GM12891 (cell line): Measurements from ENCODE around the gene DLG1.

Experiments
- DNase-seq: peaks from one replicate; pipeline ENCODE4 v3.0.0; 2011; ENCODE audit warnings: low spot score; ENCODE audit not compliant: insufficient read length
- FAIRE-seq: peaks from 2 replicates; lab custom pipeline; 2011; peaks lifted over from hg19 to GRCh38; lab: Jason Lieb, UNC
- PAX5 ChIP-seq: IDR thresholded peaks from 2 replicates; pipeline ENCODE4 v1.6.1; 2011; ENCODE audit warnings: low read length, moderate library complexity, mild to moderate bottlenecking; ENCODE audit not compliant: insufficient read depth, severe bottlenecking
- POLR2A ChIP-seq: IDR thresholded peaks from 2 replicates; pipeline ENCODE4 v1.6.1; 2011; ENCODE audit warnings: low read depth, low read length, control low read depth
- POLR2AphosphoS5 ChIP-seq: IDR thresholded peaks from 2 replicates; pipeline ENCODE4 v1.6.1; 2011; ENCODE audit warnings: low read depth, low read length, control low read depth
- POU2F2 ChIP-seq: IDR thresholded peaks from 2 replicates; pipeline ENCODE4 v1.6.1; 2011; ENCODE audit warnings: low read depth, mild to moderate bottlenecking, control low read depth, low read length, moderate library complexity
- SPI1 ChIP-seq: IDR thresholded peaks from 2 replicates; pipeline ENCODE4 v1.6.1; 2011; ENCODE audit warnings: low read depth, low read length, control low read depth
- TAF1 ChIP-seq: IDR thresholded peaks from 2 replicates; pipeline ENCODE4 v1.6.1; 2011; ENCODE audit warnings: low read depth, low read length, control low read depth

DLG1 gene

DNA sequence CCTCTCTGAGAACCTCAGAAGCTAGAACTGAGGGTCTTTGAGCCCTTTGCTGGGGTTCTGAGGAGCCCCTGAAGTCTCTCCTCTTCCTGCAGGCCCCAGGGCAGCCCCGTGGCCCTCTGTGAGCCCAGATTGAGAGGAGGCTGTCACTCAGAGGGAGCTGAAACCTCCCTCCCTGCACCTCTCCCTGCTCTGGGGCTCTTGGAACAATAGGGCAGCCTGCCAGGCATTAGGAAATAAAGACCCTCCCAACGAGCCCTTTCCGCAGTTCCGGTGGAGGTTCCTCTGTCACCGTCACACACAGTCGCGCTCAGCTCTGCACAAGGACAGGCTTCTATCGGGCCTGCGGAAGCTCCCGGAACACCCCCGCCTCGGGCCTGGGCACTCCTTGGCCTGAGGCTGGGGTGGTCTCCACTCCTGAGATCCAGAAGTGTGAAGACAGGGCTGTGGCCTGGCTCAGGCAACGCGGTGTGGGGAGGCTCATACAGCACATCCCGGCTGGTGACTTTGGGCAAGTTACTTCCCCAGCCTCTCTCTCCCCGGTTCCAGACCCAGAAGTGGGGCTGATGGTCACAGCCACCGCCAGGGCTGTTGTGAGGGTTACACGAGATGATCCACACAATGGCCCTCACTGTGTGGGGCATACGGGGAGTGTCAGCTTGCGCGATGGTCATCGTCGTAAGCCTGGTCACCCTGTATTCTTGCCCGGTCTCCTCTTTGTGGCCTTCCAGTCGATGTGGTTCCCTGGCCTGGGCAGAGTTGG, 286.5 kb downstream of the DLG1 start:
- no peak for FAIRE-seq
- DNase-seq, result no peak
- TF ChIP-seq TAF1, result no peak
- TF ChIP-seq POLR2A, result no peak
- TF ChIP-seq POU2F2, result no peak
- TF ChIP-seq POLR2AphosphoS5, result no peak
- TF ChIP-seq PAX5, result no peak
- no peak for TF ChIP-seq SPI1

DNA sequence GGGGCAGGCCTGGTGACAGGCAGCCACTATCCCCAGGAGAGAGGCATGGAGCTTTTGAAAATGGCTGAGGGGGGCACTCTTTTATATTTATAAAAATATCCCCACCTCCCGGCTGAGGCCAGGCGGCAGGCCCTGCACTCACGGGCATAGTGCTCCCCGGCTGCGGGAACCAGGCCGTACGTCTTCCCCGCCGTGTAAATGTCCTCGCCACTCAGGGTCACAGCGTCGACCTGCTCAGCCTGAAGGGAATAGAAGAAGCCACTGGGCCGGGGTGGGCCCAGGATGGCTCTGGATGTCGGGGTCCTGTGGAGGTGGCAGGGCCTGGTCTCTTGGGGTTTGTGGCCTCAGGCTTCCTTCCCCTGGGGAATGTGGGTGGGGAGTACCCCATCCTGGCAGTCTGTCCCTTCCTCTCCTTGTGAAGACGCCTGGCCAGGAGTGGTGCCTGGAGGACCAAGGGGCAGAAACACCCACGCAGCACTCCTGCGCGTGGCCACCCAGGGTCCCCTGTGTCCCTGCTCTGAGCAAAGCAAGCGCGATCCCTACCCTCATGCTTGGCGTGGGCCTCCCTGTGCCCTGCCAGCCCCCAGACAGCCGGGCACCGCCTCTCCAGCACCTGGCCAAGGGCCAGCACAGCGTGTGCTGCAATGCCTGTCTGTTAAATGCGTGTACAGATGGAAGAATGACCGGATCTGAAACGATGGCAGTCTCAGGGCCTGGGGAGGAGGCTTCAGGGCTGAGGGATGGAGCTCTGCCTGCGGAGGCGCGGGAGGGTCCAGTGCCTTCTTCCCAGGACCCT, 287.7 kb downstream of the DLG1 start:
- FAIRE-seq (no peak), DNase-seq (no peak)
- no peak for TF ChIP-seq POLR2A
- TF ChIP-seq POLR2AphosphoS5, result no peak
- no peak for TF ChIP-seq PAX5

DNA sequence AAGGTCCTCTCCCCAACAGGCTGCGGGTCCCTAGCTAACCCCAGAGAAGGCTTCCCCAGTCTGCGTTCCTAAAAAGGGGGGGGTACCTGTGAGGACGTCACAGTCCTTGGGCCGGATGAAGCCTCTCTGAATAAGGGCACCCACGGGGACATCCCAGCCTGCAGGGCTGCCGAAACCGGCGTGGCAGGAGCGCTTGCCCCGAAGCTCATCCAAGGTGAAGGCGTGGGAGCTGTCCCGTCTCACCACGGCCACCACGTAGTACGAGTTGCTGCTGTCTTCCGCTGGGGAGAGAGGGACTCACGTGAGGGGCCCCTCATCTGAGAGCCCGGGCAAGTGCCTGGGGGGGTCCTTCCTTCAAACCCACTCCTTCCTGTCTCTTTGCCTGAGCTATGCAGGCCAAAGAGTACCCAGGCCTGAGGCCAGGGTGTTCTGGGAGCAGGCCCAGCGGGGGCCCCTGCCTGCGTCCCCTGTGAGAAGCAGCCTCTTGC, 288.8 kb downstream of the DLG1 start:
- TF ChIP-seq POLR2AphosphoS5 (no peak), SPI1 (no peak), POLR2A (no peak), TAF1 (no peak), POU2F2 (no peak), PAX5 (no peak)
- FAIRE-seq (no peak), DNase-seq (no peak)

DNA sequence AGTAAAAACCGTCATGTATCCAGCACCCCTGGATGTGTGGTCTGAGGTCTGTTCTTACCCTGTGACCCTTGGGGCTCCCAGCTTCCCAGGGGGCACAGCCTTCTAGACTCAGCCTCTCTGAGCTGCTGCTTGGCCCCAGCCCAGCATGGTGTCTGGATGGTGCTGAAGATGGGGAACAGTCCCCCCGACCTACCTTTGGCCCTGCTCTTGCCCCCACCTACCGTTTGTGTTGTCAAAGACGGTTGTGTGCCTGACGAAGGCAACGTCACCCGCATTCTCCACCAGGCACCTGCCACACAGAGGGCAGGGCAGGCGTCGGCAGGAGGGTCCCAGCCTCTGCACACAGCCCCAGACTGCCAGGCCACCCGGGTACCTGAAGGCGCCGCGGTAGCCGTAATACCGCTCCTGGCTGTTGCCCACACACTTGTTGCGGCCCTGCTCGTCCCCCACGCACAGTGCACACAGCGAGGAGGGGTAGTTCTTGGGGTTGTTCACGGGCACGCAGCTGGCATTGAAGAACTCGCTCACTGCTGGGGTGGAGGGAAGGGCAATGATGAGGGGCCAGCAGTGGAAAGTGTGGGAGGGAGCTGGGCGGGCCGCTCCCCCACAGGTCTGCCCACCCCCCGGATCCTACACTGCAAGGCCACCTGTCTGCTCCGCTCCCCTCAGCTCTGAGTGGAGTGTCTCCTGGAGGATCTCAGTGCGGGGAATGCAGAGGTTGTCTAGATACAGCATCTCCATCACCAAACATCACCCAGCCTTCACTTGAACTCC, 289.8 kb downstream of the DLG1 start:
- DNase-seq (no peak), FAIRE-seq (no peak)
- TF ChIP-seq PAX5, result no peak
- TF ChIP-seq TAF1, result no peak
- TF ChIP-seq SPI1, result no peak
- no peak for TF ChIP-seq POLR2AphosphoS5
- TF ChIP-seq POU2F2, result no peak
- TF ChIP-seq POLR2A, result no peak

DNA sequence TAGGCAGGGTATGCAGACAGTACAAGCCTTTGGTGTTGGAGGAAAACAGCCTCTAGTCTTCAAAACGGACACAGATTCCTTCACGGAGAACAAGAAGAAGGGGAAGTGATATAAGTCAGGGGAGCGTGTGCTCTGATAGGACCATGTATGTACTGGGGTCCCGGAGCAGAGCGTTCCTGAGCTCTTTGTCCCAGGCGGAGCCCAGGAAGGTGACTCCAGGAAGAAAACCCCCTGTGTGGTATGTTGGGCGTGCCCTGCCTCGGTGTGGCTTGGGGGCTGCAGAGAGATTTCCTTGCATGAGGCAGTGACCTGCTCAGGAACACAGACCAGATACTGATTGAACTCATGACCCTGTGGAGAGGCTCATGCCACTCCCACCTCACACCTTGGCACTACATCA, 290.5 kb downstream of the DLG1 start:
- FAIRE-seq (no peak), DNase-seq (no peak)
- no peak for TF ChIP-seq SPI1
- no peak for TF ChIP-seq TAF1
- no peak for TF ChIP-seq POU2F2
- no peak for TF ChIP-seq PAX5
- no peak for TF ChIP-seq POLR2AphosphoS5

DNA sequence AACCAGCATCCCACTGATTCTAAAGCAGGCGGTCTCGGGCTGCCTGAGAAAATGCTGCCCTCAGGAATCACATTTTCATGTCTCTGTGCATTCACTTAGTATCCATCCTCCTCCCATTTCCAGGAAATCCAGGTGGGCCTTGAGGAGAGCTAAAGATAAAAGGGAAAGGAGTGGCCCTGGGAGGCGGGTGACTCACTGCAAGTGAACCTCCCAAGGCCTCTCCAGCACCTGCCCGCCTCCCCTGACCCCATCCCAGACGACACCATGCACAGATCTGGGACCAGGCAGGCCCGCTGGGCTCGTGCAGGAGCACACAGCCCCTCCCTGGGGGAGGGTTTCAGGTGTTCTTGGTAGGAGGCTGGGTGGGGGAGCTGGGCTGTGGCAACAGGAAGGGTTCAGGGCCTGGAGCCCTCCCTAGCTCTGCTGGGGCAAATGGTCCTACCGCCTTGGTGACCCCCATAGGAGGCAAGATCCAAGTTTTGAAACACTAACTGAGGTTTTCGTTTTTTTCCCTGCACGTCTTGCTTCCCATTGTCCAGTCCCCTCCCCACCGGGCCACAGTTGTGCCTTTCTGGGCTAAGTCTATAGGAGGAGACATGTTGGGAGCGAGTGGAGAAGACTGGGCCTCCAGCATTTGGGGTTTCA, 291.0 kb downstream of the DLG1 start:
- no peak for FAIRE-seq
- DNase-seq, result no peak
- no peak for TF ChIP-seq POLR2A
- TF ChIP-seq TAF1, result no peak
- no peak for TF ChIP-seq SPI1
- TF ChIP-seq PAX5, result no peak
- no peak for TF ChIP-seq POU2F2
- TF ChIP-seq POLR2AphosphoS5, result no peak

DNA sequence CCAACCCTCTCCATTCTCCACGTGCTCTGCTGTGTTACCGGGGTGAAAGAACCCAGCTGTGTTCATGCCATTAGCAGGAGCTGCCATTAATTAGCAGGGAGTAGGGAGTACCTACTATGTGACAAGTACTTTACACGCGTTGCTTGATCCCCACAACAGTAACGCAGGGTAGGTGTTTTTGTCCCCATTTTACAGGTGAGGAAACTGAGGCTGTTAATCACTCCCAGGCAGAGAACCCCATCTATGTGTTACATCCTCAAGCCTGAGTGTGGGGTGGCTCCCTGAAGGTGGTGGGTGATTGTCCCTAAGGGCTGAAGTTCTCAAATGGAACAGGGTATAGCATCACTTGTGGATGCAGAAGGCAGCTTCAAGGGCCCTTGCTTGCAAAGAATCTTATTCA, 291.6 kb downstream of the DLG1 start:
- FAIRE-seq, result no peak
- TF ChIP-seq PAX5, result no peak
- no peak for TF ChIP-seq SPI1
- no peak for TF ChIP-seq TAF1
- TF ChIP-seq POLR2A, result no peak
- DNase-seq, result no peak

DNA sequence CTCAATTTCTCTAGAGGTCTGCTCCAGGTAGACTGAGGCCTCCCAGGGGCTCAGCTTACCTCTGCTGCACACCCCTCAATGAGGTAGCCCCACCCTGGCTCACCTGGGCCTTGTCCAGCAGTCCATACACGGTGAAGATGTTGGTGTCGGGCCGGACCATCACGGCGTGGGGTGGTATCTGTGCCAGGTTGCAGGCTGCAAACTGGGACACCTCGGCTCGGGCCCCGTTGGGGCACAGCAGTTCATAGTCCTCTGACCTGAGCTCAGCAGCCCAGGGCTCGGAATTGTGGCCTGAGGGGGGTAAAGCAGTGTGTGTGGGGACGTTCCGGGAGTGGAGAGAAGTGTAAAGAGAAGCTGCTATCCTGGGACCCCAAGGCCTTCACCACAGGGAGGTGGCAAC, 292.0 kb downstream of the DLG1 start:
- DNase-seq (no peak), FAIRE-seq (no peak)
- no peak for TF ChIP-seq SPI1
- no peak for TF ChIP-seq POLR2AphosphoS5
- TF ChIP-seq PAX5, result no peak
- TF ChIP-seq POLR2A, result no peak
- TF ChIP-seq TAF1, result no peak
